AG04450 (cell line): ENCODE measurements around the gene SS18L1. TPM values are rescaled to one million over a fixed set of nuclear protein-coding genes. Genes with fewer than 3 reads are reported as not detected.

ENCODE experiments used
- CTCF ChIA-PET: fragments of 300-600, 350-600 bp; formaldehyde crosslinking; extraction: SDS; loops from one replicate; lab custom pipeline; 2022; ENCODE audit warnings: antibody characterized with exemption, inconsistent platforms; lab: Charles Lee
- POLR2A ChIA-PET: fragments of 350-600 bp; formaldehyde crosslinking; extraction: SDS; loops from one replicate; lab custom pipeline; 2021; ENCODE audit warnings: antibody characterized with exemption, inconsistent platforms; lab: Yijun Ruan, JAX
- DNase-seq: peaks from one replicate; pipeline ENCODE4 v3.0.0-alpha.2; 2011; ENCODE audit warnings: low read depth, low spot score
- H3K27ac ChIP-seq: one replicate; pipeline ENCODE4 v1.5.1; 2012; ENCODE audit warnings: low read depth, low read length, control low read depth
- H3K27me3 ChIP-seq: one replicate; pipeline ENCODE4 v1.6.0; 2012; ENCODE audit warnings: low read length; ENCODE audit not compliant: control insufficient read depth, insufficient read depth
- H3K4me3 ChIP-seq: 2 replicates; pipeline ENCODE4 v1.5.1; 2011; ENCODE audit warnings: mild to moderate bottlenecking, low read depth, low read length, control low read depth
- H3K9me3 ChIP-seq: 2 replicates; pipeline ENCODE4 v1.5.1; 2012; ENCODE audit warnings: low read length; ENCODE audit not compliant: control insufficient read depth, insufficient read depth
- polyA plus RNA-seq: library from polyadenylated mRNA; depleted of rRNA; stranded (reverse); fragments of >200 nt; gene quantifications from 2 replicates; pipeline ENCODE4 v1.2.3, GENCODE V29; 2011
- TF ChIP-seq, protein P1 (sequence below): IDR thresholded peaks from 2 replicates; pipeline ENCODE4 v1.5.1; 2011; ENCODE audit warnings: low read depth, low read length, control low read depth, inconsistent platforms

The SS18L1 gene
- polyA plus RNA-seq, 1 experiment, result 6.8 TPM

DNA sequence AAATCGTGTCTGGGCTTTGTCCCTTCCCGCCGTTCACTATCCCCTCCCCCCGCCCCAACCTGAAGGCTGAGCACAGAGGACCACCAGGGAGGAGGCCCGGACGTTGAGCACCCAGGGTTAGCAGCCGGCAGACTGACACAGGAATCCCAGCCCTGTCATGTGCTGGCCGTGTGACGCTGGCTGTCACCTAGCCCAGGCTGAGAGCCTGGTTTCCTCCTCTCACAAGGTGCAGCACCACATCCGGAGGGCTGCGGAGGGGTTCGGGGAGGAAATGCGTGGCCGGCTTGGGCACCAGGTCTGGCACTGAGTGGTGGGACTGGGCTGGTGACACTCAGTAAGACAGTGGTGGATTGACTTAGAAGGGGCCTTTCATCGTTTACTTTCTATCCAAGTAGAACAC is 25.9 kb upstream of the SS18L1 start:
- no peak for DNase-seq
- ChIA-PET CTCF (no interaction called here), POLR2A (no interaction called here)
- peaks cover 31% of the 10 kb centered on the region for H3K9me3 ChIP-seq
- no peak overlapping the region for H3K4me3 ChIP-seq
- H3K27me3 ChIP-seq, result peaks cover 29% of the 10 kb centered on the region
- TF ChIP-seq, protein P1, sequence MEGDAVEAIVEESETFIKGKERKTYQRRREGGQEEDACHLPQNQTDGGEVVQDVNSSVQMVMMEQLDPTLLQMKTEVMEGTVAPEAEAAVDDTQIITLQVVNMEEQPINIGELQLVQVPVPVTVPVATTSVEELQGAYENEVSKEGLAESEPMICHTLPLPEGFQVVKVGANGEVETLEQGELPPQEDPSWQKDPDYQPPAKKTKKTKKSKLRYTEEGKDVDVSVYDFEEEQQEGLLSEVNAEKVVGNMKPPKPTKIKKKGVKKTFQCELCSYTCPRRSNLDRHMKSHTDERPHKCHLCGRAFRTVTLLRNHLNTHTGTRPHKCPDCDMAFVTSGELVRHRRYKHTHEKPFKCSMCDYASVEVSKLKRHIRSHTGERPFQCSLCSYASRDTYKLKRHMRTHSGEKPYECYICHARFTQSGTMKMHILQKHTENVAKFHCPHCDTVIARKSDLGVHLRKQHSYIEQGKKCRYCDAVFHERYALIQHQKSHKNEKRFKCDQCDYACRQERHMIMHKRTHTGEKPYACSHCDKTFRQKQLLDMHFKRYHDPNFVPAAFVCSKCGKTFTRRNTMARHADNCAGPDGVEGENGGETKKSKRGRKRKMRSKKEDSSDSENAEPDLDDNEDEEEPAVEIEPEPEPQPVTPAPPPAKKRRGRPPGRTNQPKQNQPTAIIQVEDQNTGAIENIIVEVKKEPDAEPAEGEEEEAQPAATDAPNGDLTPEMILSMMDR, result no peak
- no peak overlapping the region for H3K27ac ChIP-seq

GRCh38 chr20:62118113-62119043 is 25.2 kb upstream of the SS18L1 start:
- no peak for DNase-seq
- ChIA-PET CTCF (interaction anchor here (0.6 kb wide), 1 partner anchor 107 kb away, joined by 3 read pairs; no protein-coding TSS in a partner anchor), POLR2A (no interaction called here)
- peaks cover 27% of the 10 kb centered on the region for H3K27me3 ChIP-seq
- H3K27ac ChIP-seq, result no peak overlapping the region
- TF ChIP-seq, protein P1, result no peak
- peaks cover 24% of the 10 kb centered on the region for H3K9me3 ChIP-seq
- no peak overlapping the region for H3K4me3 ChIP-seq

DNA sequence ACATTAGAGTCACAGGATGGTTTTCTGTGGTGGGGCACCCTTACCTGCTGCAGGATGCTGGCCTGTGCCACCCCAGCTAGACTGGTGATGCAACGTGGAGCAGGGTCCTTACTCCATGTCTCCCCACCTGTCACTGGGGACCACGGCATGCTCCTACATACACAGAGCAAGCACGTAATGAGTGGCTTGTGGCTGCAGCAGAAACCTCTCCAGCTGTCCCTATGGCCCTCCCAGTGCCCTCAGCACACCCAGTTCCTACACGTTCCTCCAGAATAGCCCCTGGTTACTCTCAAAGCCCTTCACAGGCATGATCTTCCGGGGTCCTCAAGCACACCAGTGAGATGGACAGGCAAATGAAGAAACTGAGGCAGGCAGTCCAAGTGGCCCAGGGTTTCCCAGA is 24.5 kb upstream of the SS18L1 start:
- TF ChIP-seq, protein P1, result no peak
- Histone ChIP-seq H3K27me3 (peaks cover 27% of the 10 kb centered on the region), H3K9me3 (peaks cover 17% of the 10 kb centered on the region), H3K4me3 (no peak overlapping the region), H3K27ac (no peak overlapping the region)
- ChIA-PET CTCF (interaction anchor here (0.6 kb wide), 1 partner anchor 108 kb away, joined by 3 read pairs; no protein-coding TSS in a partner anchor), POLR2A (no interaction called here)
- DNase-seq, result no peak

DNA sequence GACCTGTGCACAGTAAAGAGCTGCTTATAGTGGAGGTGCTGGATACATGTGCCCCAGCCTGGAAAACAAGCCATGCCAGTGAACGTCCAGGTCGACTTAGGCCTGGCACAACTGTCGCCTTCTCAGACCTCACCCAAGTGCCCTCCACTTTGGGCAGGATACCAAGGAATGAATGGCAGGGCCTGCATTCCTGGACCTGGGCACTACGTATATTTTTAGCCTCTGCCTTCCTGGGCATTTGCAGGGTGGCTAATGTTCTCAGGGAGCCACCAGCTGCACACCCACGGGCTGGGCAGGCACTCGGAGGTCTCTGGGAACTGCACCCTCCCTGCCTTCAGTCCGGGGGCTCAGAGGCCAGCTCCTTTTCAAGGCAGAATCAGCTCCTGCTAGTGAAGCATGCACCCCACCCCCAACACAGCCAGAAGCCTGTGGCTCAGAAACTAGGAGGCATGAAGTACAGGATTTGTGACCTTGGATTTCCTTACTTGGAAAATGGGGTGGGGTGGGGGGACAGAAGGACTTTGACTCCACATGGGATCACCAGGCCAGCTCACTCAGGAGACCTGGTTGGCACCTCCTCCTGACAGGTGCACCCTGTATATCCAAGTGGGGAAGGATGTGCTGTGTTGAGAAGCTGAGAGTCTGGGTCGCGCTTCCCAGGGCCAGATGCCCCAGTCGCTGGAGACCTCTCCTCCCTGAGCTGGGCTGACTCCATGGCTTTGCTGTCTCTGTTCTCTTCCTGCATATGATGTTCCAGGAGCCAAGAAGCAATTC is 23.8 kb upstream of the SS18L1 start:
- Histone ChIP-seq H3K27me3 (peaks cover 27% of the 10 kb centered on the region), H3K27ac (no peak overlapping the region), H3K9me3 (peaks cover 14% of the 10 kb centered on the region), H3K4me3 (no peak overlapping the region)
- POLR2A ChIA-PET, result no interaction called here
- CTCF ChIA-PET, result interaction anchor here (0.6 kb wide), 1 partner anchor 109 kb away, joined by 3 read pairs; no protein-coding TSS in a partner anchor
- DNase-seq, result no peak
- TF ChIP-seq, protein P1, result no peak
